ENCODE data around the gene B9D1.

- TF ChIP-seq GATA2 (IDR thresholded peaks at IDR 0.05; ENCODE audit: low read depth, low read length) (no peak), GATA3 (IDR thresholded peaks at IDR 0.05; ENCODE audit: low read depth, low read length) (no peak)
Observed at GRCh38 chr17:19380481-19381301, 18.2 kb upstream of the B9D1 start.

Data from SH-SY5Y (cell line).